ENCODE results near the gene PCNX4.

The PCNX4 gene

GRCh38 chr14:60169722-60170121 lies 78.0 kb downstream of the PCNX4 start:
- no peak for TF ChIP-seq CTCF (IDR thresholded peaks at IDR 0.05; ENCODE audit: control insufficient read depth, extremely low read depth, insufficient read depth)
- no peak overlapping the region for H3K4me3 ChIP-seq (ENCODE audit: low read depth, low read length)
- no peak for DNase-seq (ENCODE audit: low read depth)

- DNase-seq (ENCODE audit: low read depth) = no peak
- no peak for TF ChIP-seq CTCF (IDR thresholded peaks at IDR 0.05; ENCODE audit: control insufficient read depth, extremely low read depth, insufficient read depth)
- H3K4me3 ChIP-seq (ENCODE audit: low read depth, low read length) = no peak overlapping the region
Measured at GRCh38 chr14:60170948-60171347, 79.2 kb downstream of the PCNX4 start.

GRCh38 chr14:60171690-60172089 lies 80.0 kb downstream of the PCNX4 start:
- TF ChIP-seq CTCF (IDR thresholded peaks at IDR 0.05; ENCODE audit: control insufficient read depth, extremely low read depth, insufficient read depth) = no peak
- no peak for DNase-seq (ENCODE audit: low read depth)
- no peak overlapping the region for H3K4me3 ChIP-seq (ENCODE audit: low read depth, low read length)

GRCh38 chr14:60174352-60175254 lies 82.9 kb downstream of the PCNX4 start:
- no peak for DNase-seq (ENCODE audit: low read depth)
- no peak overlapping the region for H3K4me3 ChIP-seq (ENCODE audit: low read depth, low read length)
- no peak for TF ChIP-seq CTCF (IDR thresholded peaks at IDR 0.05; ENCODE audit: control insufficient read depth, extremely low read depth, insufficient read depth)

- TF ChIP-seq CTCF (IDR thresholded peaks at IDR 0.05; ENCODE audit: control insufficient read depth, extremely low read depth, insufficient read depth) = no peak
- no peak for DNase-seq (ENCODE audit: low read depth)
- H3K4me3 ChIP-seq (ENCODE audit: low read depth, low read length) = no peak overlapping the region
Measured at GRCh38 chr14:60175255-60175902, 83.7 kb downstream of the PCNX4 start.

GRCh38 chr14:60178164-60178563 lies 86.4 kb downstream of the PCNX4 start:
- no peak overlapping the region for H3K4me3 ChIP-seq (ENCODE audit: low read depth, low read length)
- DNase-seq (ENCODE audit: low read depth) = no peak
- no peak for TF ChIP-seq CTCF (IDR thresholded peaks at IDR 0.05; ENCODE audit: control insufficient read depth, extremely low read depth, insufficient read depth)

Measured in LNCaP clone FGC (cell line).